ENCODE measurements around the gene KIF16B.

KIF16B gene

GRCh38 chr20:16432466-16433292 is 140.6 kb downstream of the KIF16B start:
- no peak overlapping the region for H3K27ac Mint-ChIP-seq
- peaks cover 12% of the 10 kb centered on the region for H3K36me3 Mint-ChIP-seq
- no peak overlapping the region for H3K4me3 Mint-ChIP-seq
- H3K4me1 Mint-ChIP-seq = no peaks in the 10 kb centered on the region
- peaks cover 2% of the 10 kb centered on the region for H3K9me3 Mint-ChIP-seq
- no peaks in the 10 kb centered on the region for H3K27me3 Mint-ChIP-seq

GRCh38 chr20:16428112-16428511 is 145.1 kb downstream of the KIF16B start:
- Mint-ChIP-seq H3K36me3 (peaks cover 32% of the 10 kb centered on the region), H3K4me3 (no peak overlapping the region), H3K4me1 (no peaks in the 10 kb centered on the region), H3K27ac (no peak overlapping the region), H3K9me3 (peaks cover 4% of the 10 kb centered on the region), H3K27me3 (no peaks in the 10 kb centered on the region)

DNA sequence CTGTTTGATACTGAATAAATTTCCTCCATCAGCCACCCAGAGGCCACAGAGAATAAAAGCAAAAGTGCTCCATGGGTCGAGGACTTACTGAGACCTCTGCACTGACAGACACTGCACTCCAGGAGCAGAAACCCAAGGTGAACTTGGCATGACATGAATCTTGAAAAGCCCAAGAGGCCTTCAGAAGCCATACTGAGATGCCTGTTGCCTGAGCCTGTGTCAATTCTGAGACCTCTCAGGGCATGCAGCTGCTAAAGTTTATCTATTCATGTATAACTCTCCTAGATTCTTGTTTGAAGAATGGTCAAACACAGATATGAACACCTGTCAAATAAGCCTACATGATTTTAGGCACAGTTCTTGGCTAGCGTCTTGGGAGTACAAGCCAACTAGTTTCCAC is 145.7 kb downstream of the KIF16B start:
- Mint-ChIP-seq H3K27me3 (no peaks in the 10 kb centered on the region), H3K4me1 (no peaks in the 10 kb centered on the region), H3K27ac (no peak overlapping the region), H3K9me3 (peaks cover 4% of the 10 kb centered on the region), H3K4me3 (no peak overlapping the region), H3K36me3 (peaks cover 34% of the 10 kb centered on the region)

- no peak overlapping the region for H3K27ac Mint-ChIP-seq
- peaks cover 27% of the 10 kb centered on the region for H3K36me3 Mint-ChIP-seq
- no peaks in the 10 kb centered on the region for H3K4me1 Mint-ChIP-seq
- H3K9me3 Mint-ChIP-seq = peaks cover 4% of the 10 kb centered on the region
- H3K4me3 Mint-ChIP-seq = no peak overlapping the region
- H3K27me3 Mint-ChIP-seq = no peaks in the 10 kb centered on the region
These were observed 148.5 kb downstream of the KIF16B start for GRCh38 chr20:16424780-16425179.

- Mint-ChIP-seq H3K36me3 (peaks cover 31% of the 10 kb centered on the region), H3K4me3 (no peak overlapping the region), H3K9me3 (peaks cover 4% of the 10 kb centered on the region), H3K27ac (no peak overlapping the region), H3K27me3 (no peaks in the 10 kb centered on the region), H3K4me1 (no peaks in the 10 kb centered on the region)
These were observed 149.7 kb downstream of the KIF16B start for GRCh38 chr20:16423311-16424212.

DNA sequence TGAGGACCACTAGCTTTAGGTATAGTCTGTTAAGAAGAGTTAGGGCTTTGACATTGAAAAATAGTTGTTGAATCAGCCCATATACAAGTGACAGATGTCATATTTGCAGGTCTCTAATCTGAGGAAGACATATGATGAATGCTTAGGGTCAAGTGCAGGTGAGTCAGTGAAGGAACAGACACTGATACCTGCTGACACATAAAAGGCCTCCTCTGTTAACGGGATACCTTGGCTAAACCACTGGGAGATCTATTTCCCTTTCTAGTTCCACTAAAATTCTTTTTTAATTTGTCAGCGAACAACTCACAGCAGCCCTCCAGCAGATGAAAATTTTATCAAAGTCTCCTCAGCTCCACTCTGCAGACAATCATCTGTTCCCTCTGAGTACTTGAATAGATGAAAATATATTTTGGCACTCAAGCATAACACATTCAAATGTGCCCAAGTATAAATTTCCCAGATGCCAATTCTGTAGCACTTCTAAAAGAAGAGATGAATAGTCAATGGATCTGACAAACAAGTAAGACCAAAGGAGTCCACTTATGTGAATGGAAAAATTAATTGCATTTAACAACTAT is 154.0 kb downstream of the KIF16B start:
- no peaks in the 10 kb centered on the region for H3K4me1 Mint-ChIP-seq
- H3K9me3 Mint-ChIP-seq = no peaks in the 10 kb centered on the region
- no peaks in the 10 kb centered on the region for H3K27me3 Mint-ChIP-seq
- H3K27ac Mint-ChIP-seq = no peak overlapping the region
- H3K36me3 Mint-ChIP-seq = peaks cover 19% of the 10 kb centered on the region
- H3K4me3 Mint-ChIP-seq = no peak overlapping the region

GRCh38 chr20:16418616-16419015 is 154.6 kb downstream of the KIF16B start:
- Mint-ChIP-seq H3K4me1 (no peaks in the 10 kb centered on the region), H3K4me3 (no peak overlapping the region), H3K27me3 (no peaks in the 10 kb centered on the region), H3K36me3 (peaks cover 15% of the 10 kb centered on the region), H3K27ac (no peak overlapping the region), H3K9me3 (no peaks in the 10 kb centered on the region)

- H3K4me3 Mint-ChIP-seq = no peak overlapping the region
- H3K9me3 Mint-ChIP-seq = no peaks in the 10 kb centered on the region
- no peaks in the 10 kb centered on the region for H3K27me3 Mint-ChIP-seq
- no peak overlapping the region for H3K27ac Mint-ChIP-seq
- no peaks in the 10 kb centered on the region for H3K4me1 Mint-ChIP-seq
- peaks cover 12% of the 10 kb centered on the region for H3K36me3 Mint-ChIP-seq
These were observed 156.2 kb downstream of the KIF16B start for GRCh38 chr20:16417001-16417400.

DNA sequence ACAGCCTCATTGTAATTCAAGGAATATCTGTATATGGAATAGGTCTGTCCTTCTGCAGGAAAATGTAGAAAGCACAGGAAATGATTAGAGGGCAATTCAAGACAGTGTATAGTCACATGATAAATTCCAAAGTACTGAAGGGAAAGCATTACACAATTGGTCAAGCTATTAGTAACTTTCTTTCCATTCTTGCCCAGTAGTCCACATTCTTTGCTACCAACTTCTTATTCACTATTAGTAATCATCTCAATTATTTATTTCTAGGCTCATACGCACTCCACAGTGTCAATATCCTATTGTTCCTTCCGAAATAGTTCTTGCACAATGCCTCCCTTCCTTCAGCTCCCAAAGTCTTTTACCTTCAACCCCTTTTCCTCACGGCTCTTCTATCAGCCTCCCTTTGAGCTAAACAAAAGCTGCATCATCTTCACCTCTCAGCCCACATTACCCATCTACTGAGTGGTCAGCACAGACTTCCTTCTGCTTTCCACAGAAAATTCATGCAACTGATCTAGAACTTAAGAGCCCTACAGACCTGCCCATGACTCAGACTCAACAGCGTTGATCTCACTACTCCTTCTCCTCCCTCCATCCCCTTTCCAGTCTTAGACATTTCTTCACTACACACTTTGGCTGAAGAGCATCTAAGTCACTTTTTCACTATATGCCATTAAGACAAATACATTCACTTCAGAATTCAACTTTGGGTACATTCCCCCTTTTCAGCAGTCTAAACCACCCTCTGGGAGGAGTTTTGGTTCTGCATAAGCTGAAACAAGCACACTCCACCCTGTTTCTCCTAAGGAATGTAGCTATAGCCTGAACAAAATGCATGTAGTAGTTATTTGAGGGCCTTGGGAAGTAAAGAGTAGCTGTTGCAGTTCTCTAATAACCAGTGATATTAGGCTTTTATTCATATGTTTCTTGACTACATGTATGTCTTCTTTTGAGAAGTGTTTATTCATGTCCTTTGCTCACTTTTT is 157.9 kb downstream of the KIF16B start:
- peaks cover 15% of the 10 kb centered on the region for H3K36me3 Mint-ChIP-seq
- H3K27me3 Mint-ChIP-seq = no peaks in the 10 kb centered on the region
- H3K27ac Mint-ChIP-seq = no peak overlapping the region
- H3K9me3 Mint-ChIP-seq = no peaks in the 10 kb centered on the region
- H3K4me1 Mint-ChIP-seq = no peaks in the 10 kb centered on the region
- H3K4me3 Mint-ChIP-seq = no peak overlapping the region

DNA sequence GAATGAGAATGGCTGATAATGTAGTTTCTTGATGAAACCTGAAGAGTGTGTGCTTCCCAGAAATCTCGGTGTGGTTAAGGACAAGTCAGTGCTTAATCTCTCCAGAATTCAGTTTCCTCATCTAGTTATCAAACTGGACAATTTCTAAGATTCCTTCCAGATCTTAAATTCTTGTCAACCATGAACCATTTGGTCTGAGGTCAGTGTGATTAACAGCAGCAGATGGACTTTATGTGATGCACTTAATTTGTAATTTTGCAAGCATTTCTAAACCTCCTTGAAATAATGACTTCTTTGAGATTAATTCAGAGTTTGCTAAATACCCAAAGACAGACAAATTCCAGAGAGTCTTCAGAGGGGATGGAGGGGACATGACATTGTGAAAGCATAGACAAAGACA is 160.3 kb downstream of the KIF16B start:
- Mint-ChIP-seq H3K36me3 (peaks cover 9% of the 10 kb centered on the region), H3K27me3 (no peaks in the 10 kb centered on the region), H3K4me3 (no peak overlapping the region), H3K9me3 (no peaks in the 10 kb centered on the region), H3K27ac (no peak overlapping the region), H3K4me1 (no peaks in the 10 kb centered on the region)

DNA sequence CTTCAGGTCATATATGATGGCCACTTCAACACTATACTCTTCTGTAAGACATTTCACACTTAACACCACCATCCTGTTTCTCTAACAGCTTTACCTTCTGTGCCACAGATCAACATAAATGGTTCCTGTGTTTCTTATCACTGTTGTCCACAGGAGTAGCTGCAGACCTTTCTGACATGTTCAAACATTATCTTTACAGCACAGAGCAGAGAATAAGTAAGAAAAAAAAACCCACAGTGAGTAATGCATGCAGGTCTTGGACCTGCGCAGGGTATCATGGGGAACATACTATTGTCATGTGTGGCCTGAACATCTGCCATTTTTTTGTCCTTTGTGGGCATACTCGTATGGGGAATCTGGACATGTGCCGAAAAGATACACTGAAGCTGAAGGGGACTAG is 161.9 kb downstream of the KIF16B start:
- no peaks in the 10 kb centered on the region for H3K4me1 Mint-ChIP-seq
- H3K27ac Mint-ChIP-seq = no peak overlapping the region
- peaks cover 10% of the 10 kb centered on the region for H3K36me3 Mint-ChIP-seq
- H3K4me3 Mint-ChIP-seq = no peak overlapping the region
- no peaks in the 10 kb centered on the region for H3K27me3 Mint-ChIP-seq
- no peaks in the 10 kb centered on the region for H3K9me3 Mint-ChIP-seq

DNA sequence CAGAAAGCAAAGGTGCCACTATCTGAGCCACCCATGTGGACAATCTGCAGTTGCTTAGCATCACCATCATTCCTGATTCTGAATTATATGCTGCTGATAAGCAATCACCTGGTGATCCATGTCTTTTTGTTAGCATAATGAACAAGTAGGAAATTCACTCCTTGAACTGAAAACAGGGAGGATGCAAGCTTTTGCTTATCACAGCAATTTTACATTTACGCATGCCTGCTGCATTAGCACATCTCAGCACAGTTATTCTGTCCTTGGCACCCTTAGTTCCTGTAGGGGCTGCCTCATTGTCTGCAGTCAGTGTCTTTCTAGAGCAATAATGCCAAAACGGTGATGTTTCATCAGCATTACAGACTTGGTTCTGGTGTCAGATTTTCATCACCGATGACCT is 162.6 kb downstream of the KIF16B start:
- no peaks in the 10 kb centered on the region for H3K27me3 Mint-ChIP-seq
- H3K27ac Mint-ChIP-seq = no peak overlapping the region
- H3K4me1 Mint-ChIP-seq = no peaks in the 10 kb centered on the region
- H3K36me3 Mint-ChIP-seq = peaks cover 13% of the 10 kb centered on the region
- no peak overlapping the region for H3K4me3 Mint-ChIP-seq
- H3K9me3 Mint-ChIP-seq = no peaks in the 10 kb centered on the region

- Mint-ChIP-seq H3K9me3 (no peaks in the 10 kb centered on the region), H3K27me3 (no peaks in the 10 kb centered on the region), H3K4me3 (no peak overlapping the region), H3K4me1 (no peaks in the 10 kb centered on the region), H3K36me3 (peaks cover 16% of the 10 kb centered on the region), H3K27ac (no peak overlapping the region)
These were observed 164.3 kb downstream of the KIF16B start for GRCh38 chr20:16408981-16409380.

- Mint-ChIP-seq H3K27me3 (no peaks in the 10 kb centered on the region), H3K27ac (no peak overlapping the region), H3K9me3 (no peaks in the 10 kb centered on the region), H3K4me1 (no peaks in the 10 kb centered on the region), H3K36me3 (peaks cover 16% of the 10 kb centered on the region), H3K4me3 (no peak overlapping the region)
These were observed 165.8 kb downstream of the KIF16B start for GRCh38 chr20:16407251-16408067.

Data from activated naive CD4-positive, alpha-beta T cell treated with anti-CD3 and anti-CD28 coated beads, Interleukin-2, amount 50 U/mL, for 24 hours (primary cell).